Heart left ventricle (tissue), 16 donors: ENCODE results near the gene GIMAP4. TPM values are rescaled to one million over a fixed set of nuclear protein-coding genes. Genes with fewer than 3 reads are reported as not detected.
"Not testable (repeated sequence)": the region's sequence is repeated elsewhere in the genome, so short reads cannot be mapped to it uniquely, and the experiment has no call there.

Experiments used
- ATAC-seq, 4 donors: fragments of 200-7000 bp; cut with Tn5 transposase; one replicate each; pipeline ENCODE4 v1.9.1; 2020 to 2022; ENCODE audit warnings: moderate library complexity in 4 of 4, mild to moderate bottlenecking in 3 of 4, moderate number of reproducible peaks in 1 of 4
- DNase-seq, 5 donors: peaks; one replicate each; pipeline ENCODE4 v3.0.0-alpha.2; 2020
- H3K27ac ChIP-seq, 12 donors: fragments of 200-600 bp; sonication (generic) in 4 of 12; one replicate each; pipeline versions ENCODE4 v1.5.0 to v1.8.0; 2016 to 2022; ENCODE audit warnings: mild to moderate bottlenecking in 2 of 12
- H3K27me3 ChIP-seq, 9 donors: fragments of 200-600 bp; sonication (generic) in 2 of 9; one replicate each; pipeline versions ENCODE4 v1.5.1 to v1.8.0; 2016 to 2022; ENCODE audit warnings: mild to moderate bottlenecking in 3 of 9
- H3K36me3 ChIP-seq, 9 donors: fragments of 200-600 bp; sonication (generic) in 2 of 9; one replicate each; pipeline versions ENCODE4 v1.5.0 to v1.8.0; 2018 to 2022; ENCODE audit warnings: mild to moderate bottlenecking in 2 of 9
- H3K4me1 ChIP-seq, 12 donors: fragments of 200-600 bp; sonication (generic) in 4 of 12; one replicate each; pipeline versions ENCODE4 v1.5.0 to v1.8.0; 2016 to 2022; ENCODE audit warnings: mild to moderate bottlenecking in 3 of 12
- H3K4me3 ChIP-seq, 12 donors: fragments of 200-600 bp; sonication (generic) in 4 of 12; one replicate each; pipeline versions ENCODE4 v1.5.0 to v1.8.0; 2017 to 2022; ENCODE audit warnings: mild to moderate bottlenecking in 9 of 12, moderate library complexity in 4 of 12
- H3K9me3 ChIP-seq, 12 donors: fragments of 200-600 bp; sonication (generic) in 4 of 12; one replicate each; pipeline versions ENCODE4 v1.5.0 to v1.8.0; 2016 to 2022; ENCODE audit warnings: mild to moderate bottlenecking in 1 of 12
- CTCF ChIP-seq, 12 donors: fragments of 200-600 bp; sonication (generic) in 4 of 12; IDR thresholded peaks; one replicate each; pipeline versions ENCODE4 v1.5.0 to v1.8.0; 2018 to 2022; ENCODE audit warnings: antibody characterized with exemption in 12 of 12, mild to moderate bottlenecking in 5 of 12
- POLR2A ChIP-seq, 2 donors: fragments of 450-650 bp; IDR thresholded peaks; one replicate each; pipeline ENCODE4 v1.6.1; 2017; ENCODE audit warnings: antibody characterized with exemption in 2 of 2, mild to moderate bottlenecking in 2 of 2, moderate library complexity in 2 of 2
- WGBS, 4 donors: extraction: QIAGEN DNeasy Blood & Tissue Kit in 2 of 4; methylation state at CpG; one replicate each; pipeline versions ENCODE4 v1.1.5 to v1.1.7; 2013 to 2018; 5-methylcytosine and 5-hydroxymethylcytosine counted together
- intact Hi-C, 10 donors: fragments of 100-400 bp; cut with DNase I; formaldehyde crosslinking; loops; one replicate each; pipeline versions ENCODE4 v1.11.1 to v1.14.2; 2022
- long read RNA-seq, 3 donors: library from polyadenylated mRNA; unstranded; transcript quantifications; one replicate each; pipeline ENCODE4 v2.0.0, GENCODE V29; 2020 to 2021
- polyA plus RNA-seq, 2 donors: library from polyadenylated mRNA; stranded (reverse); fragments of 200-250 nt; gene quantifications; one replicate each; pipeline ENCODE4 v1.2.3, GENCODE V29; 2013
- total RNA-seq, 9 donors: library from RNA; depleted of rRNA in 2 of 9; stranded (reverse); fragments of >200 nt in 2 of 9; fragmentation: NEBNext Ultra II Directional in 3 of 9; extraction: Animal tissue kit (Norgen Biotek cat#: 25700) in 3 of 9; gene quantifications; one replicate each; pipeline versions ENCODE4 v1.1.0 to v1.2.4, GENCODE V29; 2016 to 2023
- donor health status: ischemic (EF 13 %, LVEDD 7.1; RV severe dilation, severe dysfunction).
- donor health status: healthy with polysubstance abuse.
- donor health status: DM: no; HTN: yes; CAD: no.
- donor health status: DM: no; HTN: no; CAD: no.
- donor health status: ischemic (EF 25% LVEDD 6.9; RV normal size, moderate dysfunction).
- donor health status: ischemic (EF 25% LVEDD 5.7; RV mildly dilated, moderate dysfunction).
- donor health status: healthy.
- donor health status: DM: yes; HTN: yes; CAD: no.
- donor health status: ischemic (EF 35%, LVEDD 5.7; RV mildly dilated, moderate dysfunction).
- donor health status: nonischemic (EF 11% LVEDD 7.7; RV severe dilation, severe dysfunction).
- donor health status: DM: yes; HTN: yes; CAD: no.
- donor health status: PGD.
- donor health status: ischemic (EF 29% LVEDD 5.4; RV normal size, mild dysfunction).
- donor health status: nonischemic (EF 23%, LVEDD 6.1; RV moderate dilation, normal function).

Gene GIMAP4
- total RNA-seq (10 to 100 TPM; 25.1 to 80.2 (median 35.2) TPM), polyA plus RNA-seq (10 to 100 TPM; 32.8 to 35.5 TPM)
- long read RNA-seq, donor 1, transcript GIMAP4-201 (3 exons, 2,060 nt): major isoform, 23 of 29 reads
- long read RNA-seq, donor 1, partial matches to known transcripts: 5 of 29 reads
- long read RNA-seq, donor 1, other reads (novel, unspliced or antisense): 0 of 29 reads
- long read RNA-seq, donor 2, transcript GIMAP4-201 (3 exons, 2,060 nt): major isoform, 73 of 83 reads
- long read RNA-seq, donor 2, partial matches to known transcripts: 5 of 83 reads
- long read RNA-seq, donor 2, other reads (novel, unspliced or antisense): 0 of 83 reads
- long read RNA-seq, donor 3, transcript GIMAP4-201 (3 exons, 2,060 nt): major isoform, 20 of 24 reads
- long read RNA-seq, donor 3, partial matches to known transcripts: 1 of 24 reads
- long read RNA-seq, donor 3, other reads (novel, unspliced or antisense): 2 of 24 reads

GRCh38 chr7:150567169-150567568, at the start of gene GIMAP4:
Gene GIMAP4 (plus strand): TSS chr7:150567390. CDS start chr7:150569902, 2,512 bp downstream.
- Histone ChIP-seq H3K27ac (peak within 1 kb of the TSS; percentile 74 to 93 (median 88)), H3K27me3 (no peaks in the 10 kb centered on the region), H3K4me3 (peak within 1 kb of the TSS; percentile 35 to 82 (median 60)), H3K4me1 (peaks cover 0 to 45% (median 8%) of the 10 kb centered on the region in 12 donors), H3K36me3 (peaks cover 0 to 24% (median 12%) of the 10 kb centered on the region in 9 donors), H3K9me3 (peaks cover 0 to 17% (median 0%) of the 10 kb centered on the region in 12 donors)
- peak in 1 of 5 donors; percentile 44 for DNase-seq
- intact Hi-C loops: loop anchor here in 4 of 10 donors (2.0 to 10.0 kb wide), 6 partner anchors 45 to 148 kb away; partner anchors contain the start of genes GIMAP8 (in 2 of the 4) and GIMAP1 (in 1 of the 4)
- TF ChIP-seq POLR2A (IDR thresholded peaks at IDR 0.05) (peak in 1 of 2 donors; percentile 43), CTCF (IDR thresholded peaks at IDR 0.05) (no peak)
- ATAC-seq: peak; percentile 68 to 85 (median 80)
- 49 to 64% (median 53%) methylated on average over 9 of the region's 9 CpGs for WGBS, 4 donors

GRCh38 chr7:150519310-150519709, 47.9 kb upstream of the GIMAP4 start:
- Histone ChIP-seq H3K36me3 (peaks cover 0 to 26% (median 10%) of the 10 kb centered on the region in 9 donors), H3K27ac (peak overlapping the region; percentile 43 to 92 (median 85)), H3K4me3 (peak overlapping the region in 10 of 12 donors; percentile 23 to 69 (median 62)), H3K4me1 (peaks cover 0 to 26% (median 0%) of the 10 kb centered on the region in 12 donors), H3K27me3 (no peaks in the 10 kb centered on the region), H3K9me3 (no peaks in the 10 kb centered on the region)
- intact Hi-C loops: loop anchor here in 4 of 10 donors (5.0 kb wide), 7 partner anchors 37 to 233 kb away; partner anchors contain the start of genes GIMAP6 (in 3 of the 4), GIMAP8 (in 2 of the 4), GIMAP4 (in 1 of the 4) and GIMAP5 (in 1 of the 4)
- DNase-seq: no peak
- WGBS, 4 donors: 51 to 67% (median 56%) methylated on average over 2 of the region's 2 CpGs
- TF ChIP-seq CTCF (IDR thresholded peaks at IDR 0.05) (no peak), POLR2A (IDR thresholded peaks at IDR 0.05) (no peak)
- ATAC-seq: no peak

DNA sequence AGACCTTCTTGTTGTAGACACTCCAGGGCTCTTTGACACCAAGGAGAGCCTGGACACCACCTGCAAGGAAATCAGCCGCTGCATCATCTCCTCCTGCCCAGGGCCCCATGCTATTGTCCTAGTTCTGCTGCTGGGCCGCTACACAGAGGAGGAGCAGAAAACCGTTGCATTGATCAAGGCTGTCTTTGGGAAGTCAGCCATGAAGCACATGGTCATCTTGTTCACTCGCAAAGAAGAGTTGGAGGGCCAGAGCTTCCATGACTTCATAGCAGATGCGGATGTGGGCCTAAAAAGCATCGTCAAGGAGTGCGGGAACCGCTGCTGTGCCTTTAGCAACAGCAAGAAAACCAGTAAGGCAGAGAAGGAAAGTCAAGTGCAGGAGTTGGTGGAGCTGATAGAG, 47.0 kb upstream of the GIMAP4 start:
- 56 to 84% (median 78%) methylated on average over 8 of the region's 8 CpGs for WGBS, 4 donors
- no peaks in the 10 kb centered on the region for H3K27me3 ChIP-seq
- intact Hi-C loops: loop anchor here in 3 of 10 donors (5.0 kb wide), 1 partner anchor 47 kb away; the partner anchor contains the start of gene GIMAP4 (in 3 of the 3)
- peaks cover 0 to 26% (median 10%) of the 10 kb centered on the region in 9 donors for H3K36me3 ChIP-seq
- TF ChIP-seq POLR2A (IDR thresholded peaks at IDR 0.05): no peak
- TF ChIP-seq CTCF (IDR thresholded peaks at IDR 0.05): no peak
- peak overlapping the region in 11 of 12 donors; percentile 43 to 92 (median 85) for H3K27ac ChIP-seq
- H3K4me1 ChIP-seq: peaks cover 0 to 26% (median 0%) of the 10 kb centered on the region in 12 donors
- peak overlapping the region in 10 of 12 donors; percentile 23 to 69 (median 62) for H3K4me3 ChIP-seq
- ATAC-seq: peak in 3 of 4 donors; percentile 22 to 44 (median 34)
- DNase-seq: no peak
- peaks cover 0 to 6% (median 0%) of the 10 kb centered on the region in 12 donors for H3K9me3 ChIP-seq

DNA sequence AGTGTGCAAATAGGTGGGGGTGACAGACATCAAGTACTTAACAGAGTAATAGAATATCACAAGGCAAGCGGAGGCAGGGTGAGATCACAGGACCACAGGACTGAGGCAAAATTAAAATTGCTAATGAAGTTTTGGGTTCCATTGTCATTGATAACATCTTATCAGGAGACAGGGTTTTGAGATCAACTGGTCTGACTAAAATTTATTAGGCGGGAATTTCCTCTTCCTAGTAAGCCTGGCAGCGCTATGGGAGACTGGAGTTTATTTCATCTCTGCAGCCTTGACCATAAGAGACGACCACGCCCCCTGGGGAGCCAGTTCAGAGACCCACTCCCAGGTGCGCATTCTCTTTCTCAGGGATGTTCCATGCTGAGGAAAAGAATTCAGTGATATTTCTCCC, 44.3 kb upstream of the GIMAP4 start:
- DNase-seq, H3K4me3 ChIP-seq, ATAC-seq, H3K27ac ChIP-seq, H3K27me3 ChIP-seq: not testable (repeated sequence)
- peaks cover 0 to 26% (median 10%) of the 10 kb centered on the region in 9 donors for H3K36me3 ChIP-seq
- peaks cover 0 to 17% (median under 1%) of the 10 kb centered on the region in 12 donors for H3K9me3 ChIP-seq
- peaks cover 0 to 24% (median 0%) of the 10 kb centered on the region in 12 donors for H3K4me1 ChIP-seq
- WGBS, 4 donors: 53 to 71% (median 69%) methylated on average over 6 of the region's 6 CpGs
- intact Hi-C loops: loop anchor here in 3 of 10 donors (5.0 kb wide), 1 partner anchor 44 kb away; the partner anchor contains the start of gene GIMAP4 (in 3 of the 3)
